PC-9 (cell line): ENCODE results near the gene COA8. TPM values are rescaled to one million over a fixed set of nuclear protein-coding genes. Genes with fewer than 3 reads are reported as not detected.

Experiments used
- BruUV-seq: library from RNA; stranded (reverse); fragments of 400-500 nt; replicated peaks from 2 replicates; lab custom pipeline; 2021; lab: Mats Ljungman, UMichigan
- CTCF ChIA-PET: fragments of 300-600 bp; sonication (Branson Sonifier 250); formaldehyde crosslinking; loops from one replicate; lab custom pipeline; 2022; ENCODE audit warnings: antibody characterized with exemption; lab: Charles Lee
- POLR2A ChIA-PET: fragments of 300-600 bp; sonication (Branson Sonifier 250); formaldehyde crosslinking; loops from one replicate; lab custom pipeline; 2022; ENCODE audit warnings: antibody characterized with exemption; ENCODE audit not compliant: unreplicated experiment; lab: Charles Lee
- DNase-seq, 2 experiments: peaks; one replicate each; pipeline versions ENCODE4 v3.0.0 to v3.0.0-alpha.2; 2015 to 2022; ENCODE audit warnings: mixed read lengths in 1 of 2
- H2AFZ ChIP-seq: fragments of 200-600 bp; sonication (generic); 2 replicates; pipeline ENCODE4 v1.8.1; 2017; ENCODE audit warnings: antibody characterized with exemption
- H3F3A ChIP-seq: fragments of 200-600 bp; sonication (generic); 2 replicates; pipeline ENCODE4 v1.8.1; 2017; ENCODE audit warnings: antibody characterized with exemption, mild to moderate bottlenecking, low read depth; ENCODE audit not compliant: insufficient read depth
- H3K27ac ChIP-seq: fragments of 200-600 bp; sonication (generic); 2 replicates; pipeline ENCODE4 v1.6.1; 2016; ENCODE audit warnings: mixed run types
- H3K27me3 ChIP-seq: fragments of 200-600 bp; sonication (generic); 2 replicates; pipeline ENCODE4 v1.6.1; 2016; ENCODE audit warnings: low read depth, mixed run types; ENCODE audit not compliant: insufficient read depth
- H3K36me3 ChIP-seq: fragments of 200-600 bp; sonication (generic); 2 replicates; pipeline ENCODE4 v1.6.1; 2016; ENCODE audit warnings: low read depth, mixed run types
- H3K4me1 ChIP-seq: fragments of 200-600 bp; sonication (generic); replicated peaks from 2 replicates; pipeline ENCODE4 v1.6.1; 2016; ENCODE audit warnings: mixed run types; ENCODE audit not compliant: insufficient read depth
- H3K4me2 ChIP-seq: fragments of 200-600 bp; sonication (generic); 2 replicates; pipeline ENCODE4 v1.6.1; 2017; ENCODE audit warnings: mixed run types
- H3K4me3 ChIP-seq: fragments of 200-600 bp; sonication (generic); 2 replicates; pipeline ENCODE4 v1.6.1; 2016; ENCODE audit warnings: mixed run types
- H3K79me2 ChIP-seq: fragments of 200-600 bp; sonication (generic); 2 replicates; pipeline ENCODE4 v1.6.1; 2017; ENCODE audit warnings: low read depth, mixed run types
- H3K9me2 ChIP-seq: fragments of 200-600 bp; sonication (generic); 2 replicates; pipeline ENCODE4 v1.8.1; 2017; ENCODE audit warnings: mild to moderate bottlenecking; ENCODE audit not compliant: insufficient read depth
- H3K9me3 ChIP-seq: fragments of 200-600 bp; sonication (generic); 2 replicates; pipeline ENCODE4 v1.8.1; 2016; ENCODE audit warnings: low read depth; ENCODE audit not compliant: insufficient read depth
- H4K20me1 ChIP-seq: fragments of 200-600 bp; sonication (generic); 2 replicates; pipeline ENCODE4 v1.8.1; 2017; ENCODE audit not compliant: insufficient read depth
- CTCF ChIP-seq: fragments of 200-600 bp; sonication (generic); conservative IDR thresholded peaks from 2 replicates; pipeline ENCODE4 v1.6.1; 2017; ENCODE audit warnings: mixed run types, antibody characterized with exemption, mild to moderate bottlenecking, moderate library complexity
- EZH2 ChIP-seq: fragments of 200-600 bp; sonication (generic); IDR thresholded peaks from 2 replicates; pipeline ENCODE4 v1.8.0; 2017; ENCODE audit warnings: antibody characterized with exemption, low read depth
- intact Hi-C: fragments of 100-400 bp; cut with micrococcal nuclease; formaldehyde crosslinking; loops from one replicate; pipeline ENCODE4 v1.10.0; 2022; ENCODE audit not compliant: unreplicated experiment
- total RNA-seq: library from RNA; stranded (reverse); gene quantifications from 2 replicates; pipeline ENCODE4 v1.2.3, GENCODE V29; 2021

COA8 gene
- total RNA-seq, 1 experiment from 2014 or later = 101 TPM

GRCh38 chr14:103555559-103556337, 7.0 kb upstream of the COA8 start:
- Histone ChIP-seq H3K27ac (no peak overlapping the region), H3K36me3 (peaks cover 41% of the 10 kb centered on the region), H3K79me2 (peaks cover 56% of the 10 kb centered on the region), H2AFZ (no peak overlapping the region), H3K27me3 (no peaks in the 10 kb centered on the region), H4K20me1 (peaks cover 75% of the 10 kb centered on the region), H3K4me2 (no peak overlapping the region), H3K4me3 (no peak overlapping the region), H3K9me3 (no peaks in the 10 kb centered on the region), H3F3A (peaks cover 57% of the 10 kb centered on the region), H3K4me1 (peaks cover 40% of the 10 kb centered on the region), H3K9me2 (no peaks in the 10 kb centered on the region)
- TF ChIP-seq EZH2 = no peak
- POLR2A ChIA-PET = no interaction called here
- no TSS peak for BruUV-seq
- CTCF ChIA-PET = no interaction called here
- no peak for DNase-seq
- intact Hi-C loops = no loop called here

DNA sequence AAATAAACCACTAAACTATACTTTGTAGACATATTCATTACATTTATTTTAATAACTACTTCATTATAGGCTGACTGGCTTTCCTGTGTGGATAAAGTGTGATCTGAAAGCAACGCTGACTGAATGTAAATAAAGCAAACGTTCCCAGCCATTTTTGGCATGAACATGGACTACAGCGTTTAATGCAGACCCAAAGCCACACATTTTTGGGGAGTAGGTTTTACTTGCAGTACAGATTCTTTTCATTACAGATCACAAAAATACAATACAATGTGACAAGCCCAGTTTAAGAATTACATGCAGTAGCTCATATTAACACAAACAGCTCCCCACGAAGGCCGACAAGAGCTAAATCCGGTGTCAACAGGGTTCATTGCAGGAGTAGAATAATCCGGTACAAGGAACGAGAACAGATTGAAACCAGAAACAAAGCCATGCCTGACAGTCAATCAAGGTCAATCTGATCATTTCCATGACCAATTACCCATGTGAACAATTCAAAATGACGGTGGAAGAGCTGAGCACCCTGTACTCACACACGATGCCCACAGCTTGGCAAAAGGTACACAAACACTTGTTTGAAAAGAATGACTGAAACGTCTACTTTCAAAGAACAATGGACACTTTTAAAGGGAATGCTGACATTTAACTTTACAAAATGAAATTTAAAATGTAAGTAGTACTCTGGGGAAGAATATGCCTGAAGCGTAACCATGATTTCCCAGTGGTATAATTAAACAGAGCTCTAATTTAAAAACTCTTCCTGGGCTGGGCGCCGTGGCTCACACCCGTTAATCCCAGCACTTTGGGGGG, 5.6 kb upstream of the COA8 start:
- Histone ChIP-seq H3K4me1 (peaks cover 39% of the 10 kb centered on the region), H4K20me1 (peaks cover 80% of the 10 kb centered on the region), H3K9me2 (no peaks in the 10 kb centered on the region), H3K36me3 (peaks cover 41% of the 10 kb centered on the region), H3K27me3 (no peaks in the 10 kb centered on the region), H2AFZ (no peak overlapping the region), H3K9me3 (no peaks in the 10 kb centered on the region), H3K79me2 (peaks cover 70% of the 10 kb centered on the region), H3F3A (peaks cover 71% of the 10 kb centered on the region), H3K27ac (no peak overlapping the region), H3K4me2 (no peak overlapping the region), H3K4me3 (no peak overlapping the region)
- DNase-seq = no peak
- BruUV-seq = no TSS peak
- no peak for TF ChIP-seq CTCF
- no peak for TF ChIP-seq EZH2
- ChIA-PET CTCF (interaction anchor here (0.6 kb wide), 2 partner anchors 17 to 26 kb away, joined by 3 read pairs; no protein-coding TSS in a partner anchor), POLR2A (interaction anchor here (0.6 kb wide), 1 partner anchor 100 kb away, joined by 3 read pairs; no protein-coding TSS in a partner anchor)
- intact Hi-C loops = no loop called here

- Histone ChIP-seq H3K79me2 (peaks cover 78% of the 10 kb centered on the region), H3K4me1 (peaks cover 32% of the 10 kb centered on the region), H3K27me3 (no peaks in the 10 kb centered on the region), H3K9me3 (no peaks in the 10 kb centered on the region), H3K36me3 (peaks cover 41% of the 10 kb centered on the region), H4K20me1 (peaks cover 74% of the 10 kb centered on the region), H3F3A (peaks cover 72% of the 10 kb centered on the region), H2AFZ (no peak overlapping the region), H3K9me2 (no peaks in the 10 kb centered on the region), H3K4me2 (no peak overlapping the region; the same call in 1 of the 2 replicates), H3K27ac (peak overlapping the region; percentile 5; the same call in 1 of the 2 replicates), H3K4me3 (no peak overlapping the region)
- ChIA-PET CTCF (no interaction called here), POLR2A (interaction anchor here (0.6 kb wide), 1 partner anchor 99 kb away, joined by 3 read pairs; no protein-coding TSS in a partner anchor)
- no peak for TF ChIP-seq CTCF
- no peak for TF ChIP-seq EZH2
- peak in 1 of 2 experiments; percentile 68 for DNase-seq
- BruUV-seq = no TSS peak
- intact Hi-C loops = no loop called here
Observed at GRCh38 chr14:103558071-103558882, 4.5 kb upstream of the COA8 start.
